ENCODE measurements around the gene SFI1.
A peak's percentile ranks its signal among the peaks of the same experiment; 100 is the strongest.

Gene SFI1

DNA sequence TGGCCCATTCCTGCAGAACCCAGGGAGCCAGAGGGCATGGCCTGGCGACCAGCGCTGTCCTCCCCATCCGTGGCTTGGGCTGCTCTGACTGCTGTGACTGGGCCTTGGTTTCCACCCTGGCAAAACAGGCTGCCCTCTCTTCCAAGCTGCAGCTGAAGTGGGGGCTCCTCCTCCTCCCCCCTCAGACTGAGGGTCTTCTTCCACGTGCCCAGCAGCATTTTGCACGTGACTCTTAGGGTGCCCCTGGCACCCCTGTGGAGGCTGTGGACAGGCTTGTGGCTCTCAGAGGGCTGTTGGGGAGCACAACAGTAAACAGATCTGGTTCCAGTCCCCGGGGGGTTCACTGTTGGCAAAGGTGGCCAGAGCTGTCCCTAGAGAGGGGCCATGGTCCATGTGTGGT, 114.3 kb downstream of the SFI1 start:
- no peak overlapping the region for H3K4me3 Mint-ChIP-seq
- peaks cover 96% of the 10 kb centered on the region for H3K36me3 Mint-ChIP-seq
- peaks cover 23% of the 10 kb centered on the region for H3K4me1 Mint-ChIP-seq
- peak overlapping the region; percentile 84 for H3K27ac Mint-ChIP-seq
- no peaks in the 10 kb centered on the region for H3K9me3 Mint-ChIP-seq
- no peak for ATAC-seq
- DNase-seq (ENCODE audit: low spot score in 2 of 2), result no peak

GRCh38 chr22:31611061-31611760, 114.9 kb downstream of the SFI1 start:
- Mint-ChIP-seq H3K4me1 (peaks cover 29% of the 10 kb centered on the region), H3K9me3 (no peaks in the 10 kb centered on the region), H3K4me3 (no peak overlapping the region), H3K36me3 (peaks cover 96% of the 10 kb centered on the region), H3K27ac (no peak overlapping the region)
- DNase-seq (ENCODE audit: low spot score in 2 of 2) (no peak), ATAC-seq (no peak)

DNA sequence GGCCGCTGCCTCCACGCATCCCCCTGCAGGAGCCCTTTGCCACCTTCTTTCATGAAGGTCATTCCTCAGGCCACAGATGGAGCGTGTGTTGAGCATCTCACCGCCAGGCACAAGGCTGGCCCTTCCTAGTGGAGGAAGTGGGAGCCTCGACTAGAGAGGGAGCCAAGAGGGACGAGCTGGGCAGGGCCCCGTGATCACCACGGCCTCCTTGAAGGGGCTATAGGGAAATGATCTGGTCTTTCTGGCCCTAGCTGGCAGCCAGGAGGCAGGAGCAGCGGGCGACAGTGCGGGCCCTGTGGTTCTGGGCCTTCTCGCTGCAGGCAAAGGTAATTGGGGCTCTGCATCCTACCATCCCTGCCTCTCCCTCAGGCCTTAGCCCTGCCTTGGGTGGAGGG, 116.6 kb downstream of the SFI1 start:
- peaks cover 96% of the 10 kb centered on the region for H3K36me3 Mint-ChIP-seq
- H3K27ac Mint-ChIP-seq, result no peak overlapping the region
- DNase-seq (ENCODE audit: low spot score in 2 of 2) (no peak), ATAC-seq (no peak)
- H3K4me1 Mint-ChIP-seq, result peaks cover 42% of the 10 kb centered on the region
- no peak overlapping the region for H3K4me3 Mint-ChIP-seq
- no peaks in the 10 kb centered on the region for H3K9me3 Mint-ChIP-seq

DNA sequence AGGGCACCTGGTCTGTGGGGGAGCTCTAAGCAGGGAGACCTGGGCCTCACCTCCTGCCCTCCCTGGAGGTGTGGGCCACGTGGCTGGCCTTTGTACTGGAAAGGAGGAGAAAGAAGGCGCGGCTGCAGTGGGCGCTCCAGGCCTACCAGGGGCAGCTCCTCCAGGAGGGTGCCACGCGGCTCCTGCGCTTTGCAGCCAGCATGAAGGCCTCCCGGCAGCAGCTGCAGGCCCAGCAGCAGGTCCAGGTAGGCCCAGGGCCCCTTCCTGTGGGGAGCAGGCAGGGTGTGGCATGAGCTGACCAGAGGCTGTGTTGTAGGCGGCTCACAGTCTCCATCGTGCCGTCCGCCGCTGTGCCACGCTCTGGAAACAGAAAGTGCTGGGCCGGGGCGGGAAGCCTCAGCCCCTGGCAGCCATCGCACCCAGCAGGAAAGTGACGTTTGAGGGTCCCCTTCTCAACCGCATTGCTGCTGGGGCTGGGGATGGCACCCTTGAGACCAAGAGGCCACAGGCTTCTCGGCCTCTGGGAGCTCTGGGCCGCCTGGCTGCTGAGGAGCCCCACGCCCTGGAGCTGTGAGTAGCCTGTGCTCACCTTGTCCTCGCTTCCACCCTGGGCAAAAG, 117.1 kb downstream of the SFI1 start:
- ATAC-seq, result no peak
- H3K4me3 Mint-ChIP-seq, result no peak overlapping the region
- H3K27ac Mint-ChIP-seq, result peak overlapping the region; percentile 91
- no peaks in the 10 kb centered on the region for H3K9me3 Mint-ChIP-seq
- peaks cover 96% of the 10 kb centered on the region for H3K36me3 Mint-ChIP-seq
- H3K4me1 Mint-ChIP-seq, result peaks cover 42% of the 10 kb centered on the region
- no peak for DNase-seq (ENCODE audit: low spot score in 2 of 2)

DNA sequence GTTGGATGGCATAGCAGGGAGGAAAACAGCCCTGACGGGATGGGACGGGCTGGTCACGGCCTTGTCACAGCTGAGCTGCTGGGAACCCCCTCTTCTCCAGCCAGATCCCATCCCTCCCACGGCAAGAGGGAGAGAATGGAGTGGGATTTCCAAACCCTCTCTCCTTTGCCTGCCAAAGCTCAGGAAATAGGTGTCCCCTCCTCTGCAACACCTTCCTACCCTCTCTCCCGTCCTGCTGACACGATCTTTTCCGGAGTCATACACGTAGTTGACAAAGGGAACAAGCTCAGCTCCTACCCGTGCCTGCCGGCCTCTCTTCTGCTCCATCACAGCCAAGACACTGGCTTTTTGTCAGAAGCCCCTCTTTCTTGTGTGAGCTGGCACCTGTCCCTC, 117.6 kb downstream of the SFI1 start:
- no peak for ATAC-seq
- Mint-ChIP-seq H3K36me3 (peaks cover 96% of the 10 kb centered on the region), H3K9me3 (no peaks in the 10 kb centered on the region), H3K27ac (peak overlapping the region; percentile 91), H3K4me1 (peaks cover 42% of the 10 kb centered on the region), H3K4me3 (no peak overlapping the region)
- no peak for DNase-seq (ENCODE audit: low spot score in 2 of 2)

GRCh38 chr22:31614781-31615490, 118.6 kb downstream of the SFI1 start:
- no peak for DNase-seq (ENCODE audit: low spot score in 2 of 2)
- Mint-ChIP-seq H3K4me3 (no peak overlapping the region), H3K27ac (peak overlapping the region; percentile 91), H3K9me3 (no peaks in the 10 kb centered on the region), H3K36me3 (peaks cover 97% of the 10 kb centered on the region), H3K4me1 (peaks cover 42% of the 10 kb centered on the region)
- ATAC-seq, result no peak

DNA sequence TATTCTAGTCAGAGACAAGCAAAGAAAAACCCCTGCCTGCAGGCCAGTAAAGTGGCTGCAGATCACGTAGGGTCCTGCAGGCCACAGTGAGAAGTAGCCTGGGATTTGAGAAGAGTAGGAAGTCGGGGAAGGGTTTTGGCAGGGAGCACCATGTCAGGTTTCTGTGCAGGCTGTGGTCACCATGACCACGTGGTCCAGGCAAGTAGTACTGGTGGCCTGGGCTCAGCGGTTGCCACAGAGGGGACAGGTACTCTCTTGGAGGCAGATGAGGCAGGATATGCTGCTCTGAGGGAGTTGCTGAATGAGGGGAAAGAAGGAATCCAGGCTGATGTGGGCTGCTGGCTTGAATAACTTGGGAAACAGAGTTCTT, 119.1 kb downstream of the SFI1 start:
- no peaks in the 10 kb centered on the region for H3K9me3 Mint-ChIP-seq
- H3K36me3 Mint-ChIP-seq, result peaks cover 97% of the 10 kb centered on the region
- ATAC-seq (no peak), DNase-seq (ENCODE audit: low spot score in 2 of 2) (no peak)
- H3K4me3 Mint-ChIP-seq, result no peak overlapping the region
- peaks cover 42% of the 10 kb centered on the region for H3K4me1 Mint-ChIP-seq
- peak overlapping the region; percentile 91 for H3K27ac Mint-ChIP-seq

- H3K4me1 Mint-ChIP-seq, result peaks cover 42% of the 10 kb centered on the region
- H3K4me3 Mint-ChIP-seq, result no peak overlapping the region
- no peaks in the 10 kb centered on the region for H3K9me3 Mint-ChIP-seq
- DNase-seq (ENCODE audit: low spot score in 2 of 2) (no peak), ATAC-seq (no peak)
- H3K27ac Mint-ChIP-seq, result peak overlapping the region; percentile 91
- peaks cover 97% of the 10 kb centered on the region for H3K36me3 Mint-ChIP-seq
These were observed 119.6 kb downstream of the SFI1 start for GRCh38 chr22:31615940-31616314.

DNA sequence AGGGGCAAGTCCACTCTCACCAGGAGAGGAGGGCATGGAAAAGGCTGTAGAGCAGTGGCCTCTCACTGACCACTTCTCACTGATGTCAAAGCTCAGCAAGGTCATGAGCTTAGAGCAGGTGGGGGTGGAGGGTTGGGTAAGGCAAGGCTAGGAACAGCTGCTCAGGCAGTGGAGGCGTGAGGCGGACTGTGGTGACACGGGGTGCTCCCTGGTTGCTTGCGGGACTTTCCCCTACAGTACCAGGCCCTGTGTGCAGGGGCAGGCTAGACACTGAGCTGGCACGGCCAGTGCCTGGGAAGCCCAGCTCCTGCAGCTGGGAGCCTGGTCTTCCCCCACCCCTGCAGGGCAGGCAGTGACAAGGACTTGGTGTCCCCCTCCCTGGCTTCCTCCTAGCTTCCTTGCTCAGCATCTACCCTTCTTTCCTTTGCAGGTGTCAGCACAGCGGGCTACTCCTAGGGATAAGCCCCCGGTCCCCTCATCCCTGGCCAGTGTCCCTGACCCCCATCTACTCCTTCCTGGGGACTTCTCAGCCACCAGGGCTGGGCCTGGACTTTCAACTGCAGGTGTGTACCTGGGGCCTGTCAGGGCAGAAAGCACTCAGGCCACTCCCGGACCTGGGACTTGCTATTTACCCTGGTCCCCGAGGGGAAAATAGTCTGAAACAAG, 120.1 kb downstream of the SFI1 start:
- Mint-ChIP-seq H3K4me1 (peaks cover 42% of the 10 kb centered on the region), H3K27ac (peak overlapping the region; percentile 91), H3K4me3 (no peak overlapping the region), H3K36me3 (peaks cover 97% of the 10 kb centered on the region), H3K9me3 (no peaks in the 10 kb centered on the region)
- peak; percentile 84 for ATAC-seq
- no peak for DNase-seq (ENCODE audit: low spot score in 2 of 2)

- peak overlapping the region; percentile 91 for H3K27ac Mint-ChIP-seq
- peaks cover 39% of the 10 kb centered on the region for H3K4me1 Mint-ChIP-seq
- H3K4me3 Mint-ChIP-seq, result no peak overlapping the region
These were observed 121.7 kb downstream of the SFI1 start for GRCh38 chr22:31618057-31618456.

DNA sequence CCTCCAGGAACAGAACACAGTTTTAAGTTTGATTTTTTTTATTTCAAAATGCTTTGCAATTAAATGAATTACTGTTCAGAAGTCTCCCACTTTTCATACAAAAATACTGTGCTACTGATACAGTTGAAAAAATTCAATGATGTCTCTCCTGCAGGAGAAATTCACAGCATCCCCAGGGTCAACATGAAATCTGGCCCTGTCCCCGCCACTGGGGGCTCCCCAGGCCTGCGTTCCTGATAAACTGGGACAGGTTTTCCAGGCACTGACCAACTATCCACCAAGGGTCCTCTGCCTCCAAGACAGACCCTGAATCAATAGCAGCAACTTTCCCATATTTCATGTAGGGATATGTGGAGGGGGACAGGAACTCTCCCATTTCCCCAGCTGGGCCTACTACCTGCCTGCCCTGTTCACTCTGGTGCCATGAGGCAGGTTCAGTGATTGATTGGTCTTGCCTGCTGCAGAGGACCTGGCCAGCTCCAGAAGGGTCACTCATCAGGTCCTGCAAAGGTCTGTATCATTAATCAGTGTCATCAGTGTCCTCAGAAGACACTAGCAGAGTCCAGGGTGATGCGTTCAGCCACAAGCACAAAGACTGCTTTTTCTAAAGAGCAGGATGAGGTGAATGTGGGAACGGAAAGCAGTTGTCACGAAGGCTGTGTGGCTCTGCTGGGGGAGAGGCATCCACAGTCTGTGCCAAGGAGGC, 122.3 kb downstream of the SFI1 start:
- Mint-ChIP-seq H3K4me3 (no peak overlapping the region), H3K27ac (peak overlapping the region; percentile 78), H3K36me3 (peaks cover 93% of the 10 kb centered on the region), H3K9me3 (no peaks in the 10 kb centered on the region), H3K4me1 (peaks cover 37% of the 10 kb centered on the region)
- ATAC-seq (no peak), DNase-seq (ENCODE audit: low spot score in 2 of 2) (no peak)

More at GRCh38 chr22:31618057-31618456, 121.7 kb downstream of the SFI1 start:
- DNase-seq (ENCODE audit: low spot score in 2 of 2), result no peak
- Mint-ChIP-seq H3K36me3 (peaks cover 91% of the 10 kb centered on the region), H3K9me3 (no peaks in the 10 kb centered on the region)
- no peak for ATAC-seq

DNA sequence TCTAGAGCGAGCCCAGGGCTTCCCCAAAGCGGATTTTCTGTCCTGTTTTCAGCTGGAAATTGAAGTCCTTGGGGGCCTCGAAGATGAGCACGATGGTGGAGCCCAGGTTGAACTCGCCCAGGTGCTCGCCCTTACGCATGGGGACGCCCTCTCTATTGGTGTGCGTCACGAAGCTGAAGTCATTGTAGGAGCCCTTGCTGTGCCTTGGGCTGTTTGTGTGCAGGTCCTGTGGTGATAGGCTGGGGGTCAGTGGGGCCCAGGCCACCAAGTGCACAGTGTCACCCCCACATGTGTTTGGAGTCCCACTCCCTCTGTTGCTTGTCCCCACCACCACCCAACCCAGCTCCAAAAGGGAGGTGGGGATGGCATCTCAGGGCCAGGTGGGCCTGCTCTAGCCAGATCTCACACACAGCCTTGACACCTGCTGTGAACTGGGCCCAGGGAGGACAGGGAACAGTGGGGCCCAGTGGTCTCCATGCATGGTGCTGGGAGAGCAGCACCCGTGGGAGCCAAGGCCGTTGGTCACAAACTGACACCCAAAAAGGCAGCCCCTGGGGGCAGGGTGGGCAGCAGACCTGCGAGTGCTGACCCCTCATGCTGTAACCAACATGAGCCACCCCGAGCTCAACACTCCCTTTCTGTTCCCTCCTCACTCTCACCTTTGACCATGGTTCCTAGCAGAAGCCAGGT, 123.4 kb downstream of the SFI1 start:
- Mint-ChIP-seq H3K9me3 (no peaks in the 10 kb centered on the region), H3K4me1 (peaks cover 33% of the 10 kb centered on the region), H3K27ac (peak overlapping the region; percentile 78), H3K4me3 (no peak overlapping the region), H3K36me3 (peaks cover 90% of the 10 kb centered on the region)
- DNase-seq (ENCODE audit: low spot score in 2 of 2) (no peak), ATAC-seq (no peak)

DNA sequence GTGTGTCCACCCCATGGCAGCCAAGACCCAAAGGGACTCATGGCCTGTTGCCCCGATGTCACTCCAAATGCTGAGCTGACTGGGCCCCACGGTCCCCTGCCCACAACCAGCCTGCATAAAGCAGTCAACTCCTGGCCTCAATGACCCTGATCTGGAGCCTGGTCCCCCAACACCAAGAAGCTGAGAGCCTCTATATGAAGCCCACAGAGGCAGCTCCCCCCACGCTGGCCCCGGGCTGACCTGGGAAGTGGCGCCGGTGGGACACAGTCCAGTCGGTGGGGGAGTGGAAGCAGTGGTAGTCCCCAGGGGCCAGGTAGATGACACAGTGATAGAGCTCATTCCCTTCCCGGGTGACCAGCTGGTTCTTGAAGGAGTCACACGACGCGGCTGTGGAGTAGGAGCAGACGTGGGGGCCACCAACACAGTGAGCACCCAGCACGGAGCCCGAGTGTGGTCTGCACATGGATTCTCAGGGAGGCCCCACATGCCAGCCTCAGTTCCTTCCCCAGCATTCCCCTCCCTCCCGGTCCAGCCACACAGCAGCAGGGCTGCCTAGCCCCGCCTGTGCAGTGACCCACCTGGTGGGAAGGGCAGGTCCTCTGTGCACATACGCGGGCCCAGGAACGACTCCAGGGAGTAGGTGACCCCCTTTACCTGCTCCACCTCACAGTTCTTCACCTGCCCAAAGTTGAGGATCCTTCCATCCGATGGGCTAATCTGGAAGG, 124.6 kb downstream of the SFI1 start:
- no peak for DNase-seq (ENCODE audit: low spot score in 2 of 2)
- ATAC-seq, result no peak
- Mint-ChIP-seq H3K36me3 (peaks cover 90% of the 10 kb centered on the region), H3K4me3 (no peak overlapping the region), H3K9me3 (no peaks in the 10 kb centered on the region), H3K27ac (peak overlapping the region; percentile 78), H3K4me1 (peaks cover 30% of the 10 kb centered on the region)

DNA sequence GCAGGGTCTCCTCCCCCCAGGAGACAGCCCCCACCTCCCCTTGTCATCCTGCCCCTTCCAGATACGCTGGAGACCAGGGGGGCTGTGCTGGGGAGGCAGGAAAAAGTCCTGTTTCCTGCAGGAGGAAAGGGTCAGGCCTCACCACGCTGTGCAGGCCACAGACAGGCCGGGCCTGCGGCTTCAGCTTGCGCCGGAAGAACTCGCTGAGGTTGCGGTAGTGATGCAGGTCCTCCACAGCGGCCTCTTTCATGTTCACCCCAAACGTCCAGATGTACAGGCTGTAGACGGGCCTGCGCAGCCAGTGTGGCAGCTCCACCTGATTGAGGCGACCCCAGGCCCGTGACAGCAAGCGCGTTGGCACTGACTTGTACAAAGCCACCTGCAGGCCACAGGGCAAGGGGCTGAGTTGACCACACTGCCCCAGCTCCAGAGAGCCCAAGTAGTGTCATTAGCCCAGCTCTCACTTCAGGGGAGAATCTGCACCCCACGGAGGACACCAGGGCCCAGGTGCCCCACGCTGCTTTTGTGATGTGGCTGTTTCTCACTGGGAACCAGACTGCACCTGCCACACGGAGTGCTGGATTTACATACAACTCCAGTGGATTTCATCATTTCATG, 125.3 kb downstream of the SFI1 start:
- Mint-ChIP-seq H3K36me3 (peaks cover 90% of the 10 kb centered on the region), H3K4me1 (peaks cover 28% of the 10 kb centered on the region), H3K9me3 (no peaks in the 10 kb centered on the region), H3K27ac (peak overlapping the region; percentile 78), H3K4me3 (no peak overlapping the region)
- ATAC-seq, result no peak
- DNase-seq (ENCODE audit: low spot score in 2 of 2), result no peak
